HUES48 (cell line): Measurements from ENCODE around the gene AP2M1.

Source experiments
- H3K27ac ChIP-seq: one replicate; pipeline ENCODE4 v1.7.0; 2013; ENCODE audit warnings: low read depth, low read length, inconsistent platforms
- H3K27me3 ChIP-seq: 2 replicates; pipeline ENCODE4 v1.6.1; 2013; ENCODE audit warnings: mild to moderate bottlenecking, low read length; ENCODE audit not compliant: control insufficient read depth, insufficient read depth
- H3K36me3 ChIP-seq: 2 replicates; pipeline ENCODE4 v1.6.1; 2013; ENCODE audit warnings: low read length; ENCODE audit not compliant: control insufficient read depth, insufficient read depth
- H3K4me1 ChIP-seq: 2 replicates; pipeline ENCODE4 v1.6.1; 2013; ENCODE audit warnings: mild to moderate bottlenecking, low read length; ENCODE audit not compliant: control insufficient read depth, insufficient read depth
- H3K4me3 ChIP-seq: 2 replicates; pipeline ENCODE4 v1.5.1; 2013; ENCODE audit warnings: mild to moderate bottlenecking, low read depth, low read length
- H3K9ac ChIP-seq: 2 replicates; pipeline ENCODE4 v1.6.1; 2013; ENCODE audit warnings: mild to moderate bottlenecking, low read depth, low read length, moderate library complexity
- H3K9me3 ChIP-seq: 2 replicates; pipeline ENCODE4 v1.6.1; 2013; ENCODE audit warnings: low read length; ENCODE audit not compliant: control insufficient read depth, insufficient read depth

AP2M1 gene

DNA sequence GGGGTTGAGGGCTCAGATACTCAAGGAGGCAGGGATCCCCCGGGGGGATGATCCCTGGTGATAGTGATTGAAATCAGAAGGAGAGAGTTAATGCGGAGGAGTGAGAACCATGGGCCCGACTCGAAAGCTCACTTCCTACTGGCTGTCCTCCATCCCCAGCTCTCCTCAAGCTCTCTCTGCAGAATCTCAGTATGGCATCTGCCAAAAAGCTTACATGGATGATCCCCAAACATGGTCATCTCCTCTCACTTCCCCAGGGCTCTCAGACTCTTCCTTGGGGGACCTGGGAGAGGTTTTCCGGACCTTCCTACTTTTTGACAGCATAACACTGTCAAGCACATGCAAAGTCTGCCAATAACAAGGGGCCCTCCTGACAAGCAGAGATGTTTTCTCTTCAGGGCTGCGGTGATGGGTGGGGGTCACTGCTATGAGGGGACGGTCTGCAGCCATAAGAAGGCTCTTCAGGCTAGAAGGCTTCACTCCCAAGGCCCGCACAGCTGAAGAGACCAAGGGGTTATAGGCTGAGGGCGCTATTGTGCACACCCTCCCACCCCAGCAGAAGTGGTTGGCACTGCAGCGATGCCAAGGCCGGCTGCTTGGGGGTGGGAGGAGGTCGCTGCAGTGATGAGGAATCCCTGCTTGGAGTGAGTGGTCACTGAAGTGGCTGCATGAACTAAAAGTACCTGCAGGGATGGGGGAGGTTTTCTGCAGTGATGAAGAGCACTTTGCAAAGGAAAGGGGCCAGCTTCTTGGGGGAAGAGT, 53.9 kb downstream of the AP2M1 start:
- H3K9me3 ChIP-seq: no peaks in the 10 kb centered on the region
- no peaks in the 10 kb centered on the region for H3K36me3 ChIP-seq
- H3K27ac ChIP-seq: no peak overlapping the region
- H3K4me1 ChIP-seq: no peaks in the 10 kb centered on the region; the same call in 1 of the 2 replicates
- H3K27me3 ChIP-seq: peaks cover 61% of the 10 kb centered on the region
- peak overlapping the region; percentile 68; the same call in 1 of the 2 replicates for H3K4me3 ChIP-seq
- no peak overlapping the region for H3K9ac ChIP-seq

- H3K9ac ChIP-seq: no peak within 1 kb of the TSS
- H3K36me3 ChIP-seq: no peaks in the 10 kb centered on the region
- H3K4me1 ChIP-seq: no peaks in the 10 kb centered on the region; the same call in 1 of the 2 replicates
- no peak within 1 kb of the TSS for H3K27ac ChIP-seq
- peak within 1 kb of the TSS; percentile 68 for H3K4me3 ChIP-seq
- peaks cover 64% of the 10 kb centered on the region for H3K27me3 ChIP-seq
- no peaks in the 10 kb centered on the region for H3K9me3 ChIP-seq
Measured at GRCh38 chr3:184229394-184230080, 54.9 kb downstream of the AP2M1 start, which contains the start of gene VWA5B2. TSS of gene VWA5B2 (plus strand) at chr3:184229585. CDS start at chr3:184230529, 944 bp downstream.

DNA sequence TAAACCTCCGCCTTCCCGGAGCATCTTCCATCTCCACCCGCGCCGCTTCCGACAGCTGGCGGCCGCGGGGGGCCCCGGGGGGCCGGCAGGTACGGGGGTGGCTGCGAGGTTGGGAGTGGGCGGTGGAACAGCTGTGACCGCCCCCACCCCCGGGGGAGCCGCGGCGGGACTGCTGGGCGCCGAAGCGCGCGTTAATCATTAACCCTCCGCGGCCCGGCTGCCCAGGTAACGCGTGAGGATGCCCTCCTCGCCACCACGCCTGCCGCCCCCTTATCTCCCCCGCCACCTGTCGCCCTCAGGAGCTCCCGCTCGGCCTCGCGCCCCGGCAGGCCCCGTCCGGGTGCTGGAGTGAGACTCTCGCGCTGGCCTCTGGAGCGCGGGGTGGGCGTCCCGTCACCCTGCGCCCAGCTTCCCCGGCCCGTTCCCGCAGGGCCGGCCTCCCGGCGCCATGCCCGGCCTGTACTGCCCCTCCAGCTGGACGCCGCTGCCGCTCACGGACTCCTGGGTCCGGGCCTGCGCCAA, 55.5 kb downstream of the AP2M1 start:
- peaks cover 64% of the 10 kb centered on the region for H3K27me3 ChIP-seq
- no peak overlapping the region for H3K27ac ChIP-seq
- no peak overlapping the region for H3K9ac ChIP-seq
- H3K9me3 ChIP-seq: no peaks in the 10 kb centered on the region
- no peaks in the 10 kb centered on the region for H3K36me3 ChIP-seq
- H3K4me3 ChIP-seq: peak overlapping the region; percentile 68
- H3K4me1 ChIP-seq: no peaks in the 10 kb centered on the region; the same call in 1 of the 2 replicates

GRCh38 chr3:184230603-184231528, 56.2 kb downstream of the AP2M1 start:
- Histone ChIP-seq H3K27me3 (peaks cover 64% of the 10 kb centered on the region), H3K27ac (no peak overlapping the region), H3K9ac (no peak overlapping the region), H3K4me3 (peak overlapping the region; percentile 68; the same call in 1 of the 2 replicates), H3K4me1 (no peaks in the 10 kb centered on the region; the same call in 1 of the 2 replicates), H3K36me3 (no peaks in the 10 kb centered on the region), H3K9me3 (no peaks in the 10 kb centered on the region)

GRCh38 chr3:184231671-184232070, 57.0 kb downstream of the AP2M1 start:
- no peak overlapping the region for H3K9ac ChIP-seq
- no peak overlapping the region for H3K4me3 ChIP-seq
- H3K36me3 ChIP-seq: no peaks in the 10 kb centered on the region
- H3K4me1 ChIP-seq: no peaks in the 10 kb centered on the region; the same call in 1 of the 2 replicates
- H3K9me3 ChIP-seq: no peaks in the 10 kb centered on the region
- H3K27ac ChIP-seq: no peak overlapping the region
- H3K27me3 ChIP-seq: peaks cover 64% of the 10 kb centered on the region

DNA sequence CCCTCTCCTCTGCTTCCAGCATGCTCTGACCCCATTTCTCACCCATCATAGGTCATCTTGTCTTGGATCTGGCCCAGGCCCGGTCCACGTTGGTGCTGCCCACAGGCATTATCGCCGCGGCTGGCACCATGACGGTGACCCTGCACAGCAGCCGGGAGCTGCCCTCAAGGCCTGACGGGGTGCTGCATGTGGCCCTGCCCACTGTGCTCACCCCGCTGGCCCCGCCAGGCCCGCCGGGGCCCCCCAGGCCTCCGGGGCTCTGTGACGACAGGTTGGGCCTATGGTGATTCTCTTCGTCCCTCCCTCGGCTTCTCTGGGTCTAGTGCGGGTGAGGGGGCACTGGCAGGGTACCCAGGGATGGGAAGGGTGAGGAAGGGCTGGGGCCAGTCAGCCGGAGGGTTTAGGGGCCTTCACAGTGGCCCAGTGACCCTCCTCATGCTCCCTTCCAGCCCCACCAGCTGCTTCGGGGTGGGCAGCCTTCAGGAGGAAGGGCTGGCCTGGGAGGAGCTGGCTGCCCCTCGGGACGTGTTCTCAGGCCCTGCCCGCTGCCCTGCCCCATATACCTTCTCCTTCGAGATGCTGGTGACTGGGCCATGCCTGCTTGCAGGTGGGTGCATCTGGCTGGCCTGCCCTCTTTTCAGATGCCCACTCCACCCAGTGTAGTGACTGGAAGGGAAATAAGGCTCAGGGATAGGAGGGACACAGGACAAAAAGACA, 58.6 kb downstream of the AP2M1 start:
- no peak overlapping the region for H3K9ac ChIP-seq
- H3K27me3 ChIP-seq: peaks cover 56% of the 10 kb centered on the region

More for the DNA sequence above, 58.6 kb downstream of the AP2M1 start:
- no peaks in the 10 kb centered on the region; the same call in 1 of the 2 replicates for H3K4me1 ChIP-seq
- no peak overlapping the region for H3K4me3 ChIP-seq
- H3K27ac ChIP-seq: no peak overlapping the region
- no peaks in the 10 kb centered on the region for H3K9me3 ChIP-seq
- no peaks in the 10 kb centered on the region for H3K36me3 ChIP-seq
